Measurements from ENCODE around the gene MTREX. TPM values are rescaled to one million over a fixed set of nuclear protein-coding genes. Genes with fewer than 3 reads are reported as not detected.

MTREX gene
- total and polyA plus RNA-seq, 4 donors, result 17.4 to 88.4 (median 35.9) TPM

- no peak for TF ChIP-seq CTCF (IDR thresholded peaks at IDR 0.05; ENCODE audit: control extremely low read depth, extremely low read depth)
- no peak overlapping the region for H3K27ac ChIP-seq (ENCODE audit: low read depth in 1 of 2, low read length in 1 of 2)
- H3K27me3 ChIP-seq (ENCODE audit: control insufficient read depth in 3 of 3, insufficient read depth in 3 of 3, low read length in 2 of 3), result no peaks in the 10 kb centered on the region
- peaks cover 0 to 2% (median 0%) of the 10 kb centered on the region in 5 donors for H3K4me1 ChIP-seq (ENCODE audit: control insufficient read depth in 5 of 5, insufficient read depth in 5 of 5, low read length in 5 of 5)
- WGBS, 2 donors, result 99% methylated on average over 2 of the region's 2 CpGs
- H3K36me3 ChIP-seq (ENCODE audit: control insufficient read depth in 4 of 4, insufficient read depth in 4 of 4, low read length in 4 of 4), result peaks cover 6 to 17% (median 14%) of the 10 kb centered on the region in 4 donors
- DNase-seq (no peak), ATAC-seq (ENCODE audit: insufficient read depth, low FRiP score) (no peak)
- H3K9ac ChIP-seq (ENCODE audit: insufficient read depth in 1 of 2, low read length in 2 of 2), result no peak overlapping the region
- no peak overlapping the region for H3K4me3 ChIP-seq
- no peaks in the 10 kb centered on the region for H3K9me3 ChIP-seq (ENCODE audit: control insufficient read depth in 4 of 4, insufficient read depth in 3 of 4, low read length in 3 of 4)
Measured at GRCh38 chr5:55333811-55334210, 26.0 kb downstream of the MTREX start.

- TF ChIP-seq CTCF (IDR thresholded peaks at IDR 0.05; ENCODE audit: control extremely low read depth, extremely low read depth), result no peak
- 70 to 73% methylated on average over 2 of the region's 2 CpGs for WGBS, 2 donors
- H3K4me3 ChIP-seq, result no peak overlapping the region
- no peak overlapping the region for H3K9ac ChIP-seq (ENCODE audit: insufficient read depth in 1 of 2, low read length in 2 of 2)
- H3K27ac ChIP-seq (ENCODE audit: low read depth in 1 of 2, low read length in 1 of 2), result no peak overlapping the region
- DNase-seq (no peak), ATAC-seq (ENCODE audit: insufficient read depth, low FRiP score) (no peak)
- H3K27me3 ChIP-seq (ENCODE audit: control insufficient read depth in 3 of 3, insufficient read depth in 3 of 3, low read length in 2 of 3), result no peaks in the 10 kb centered on the region
- H3K4me1 ChIP-seq (ENCODE audit: control insufficient read depth in 5 of 5, insufficient read depth in 5 of 5, low read length in 5 of 5), result no peaks in the 10 kb centered on the region
- H3K9me3 ChIP-seq (ENCODE audit: control insufficient read depth in 4 of 4, insufficient read depth in 3 of 4, low read length in 3 of 4), result no peaks in the 10 kb centered on the region
- H3K36me3 ChIP-seq (ENCODE audit: control insufficient read depth in 4 of 4, insufficient read depth in 4 of 4, low read length in 4 of 4), result peaks cover 2 to 20% (median 8%) of the 10 kb centered on the region in 4 donors
Measured at GRCh38 chr5:55338092-55338613, 30.4 kb downstream of the MTREX start.

GRCh38 chr5:55338810-55339243, 31.0 kb downstream of the MTREX start:
- H3K9ac ChIP-seq (ENCODE audit: insufficient read depth in 1 of 2, low read length in 2 of 2), result no peak overlapping the region
- no peak overlapping the region for H3K4me3 ChIP-seq
- no peak overlapping the region for H3K27ac ChIP-seq (ENCODE audit: low read depth in 1 of 2, low read length in 1 of 2)
- 88 to 93% methylated on average over 5 of the region's 5 CpGs for WGBS, 2 donors
- DNase-seq (no peak), ATAC-seq (ENCODE audit: insufficient read depth, low FRiP score) (no peak)
- no peaks in the 10 kb centered on the region for H3K4me1 ChIP-seq (ENCODE audit: control insufficient read depth in 5 of 5, insufficient read depth in 5 of 5, low read length in 5 of 5)
- H3K36me3 ChIP-seq (ENCODE audit: control insufficient read depth in 4 of 4, insufficient read depth in 4 of 4, low read length in 4 of 4), result peaks cover 2 to 16% (median 5%) of the 10 kb centered on the region in 4 donors
- TF ChIP-seq CTCF (IDR thresholded peaks at IDR 0.05; ENCODE audit: control extremely low read depth, extremely low read depth), result no peak
- H3K9me3 ChIP-seq (ENCODE audit: control insufficient read depth in 4 of 4, insufficient read depth in 3 of 4, low read length in 3 of 4), result no peaks in the 10 kb centered on the region
- no peaks in the 10 kb centered on the region for H3K27me3 ChIP-seq (ENCODE audit: control insufficient read depth in 3 of 3, insufficient read depth in 3 of 3, low read length in 2 of 3)

GRCh38 chr5:55343107-55343506, 35.3 kb downstream of the MTREX start:
- H3K4me3 ChIP-seq, result no peak overlapping the region
- no peak for ATAC-seq (ENCODE audit: insufficient read depth, low FRiP score)
- TF ChIP-seq CTCF (IDR thresholded peaks at IDR 0.05; ENCODE audit: control extremely low read depth, extremely low read depth), result no peak
- H3K27ac ChIP-seq (ENCODE audit: low read depth in 1 of 2, low read length in 1 of 2), result no peak overlapping the region
- peaks cover 8 to 34% (median 20%) of the 10 kb centered on the region in 4 donors for H3K36me3 ChIP-seq (ENCODE audit: control insufficient read depth in 4 of 4, insufficient read depth in 4 of 4, low read length in 4 of 4)
- H3K4me1 ChIP-seq (ENCODE audit: control insufficient read depth in 5 of 5, insufficient read depth in 5 of 5, low read length in 5 of 5), result no peaks in the 10 kb centered on the region
- no peak overlapping the region for H3K9ac ChIP-seq (ENCODE audit: insufficient read depth in 1 of 2, low read length in 2 of 2)
- H3K9me3 ChIP-seq (ENCODE audit: control insufficient read depth in 4 of 4, insufficient read depth in 3 of 4, low read length in 3 of 4), result peaks cover 0 to 5% (median 0%) of the 10 kb centered on the region in 4 donors
- no peaks in the 10 kb centered on the region for H3K27me3 ChIP-seq (ENCODE audit: control insufficient read depth in 3 of 3, insufficient read depth in 3 of 3, low read length in 2 of 3)
- WGBS, 2 donors, result 87 to 93% methylated on average over 4 of the region's 4 CpGs
- DNase-seq, result no peak

Measured in lung (tissue), 12 donors.